HG03097 (cell line): ENCODE data around the gene ZNF513.

ENCODE experiments used
- ATAC-seq: cut with Tn5 transposase; IDR thresholded peaks from one replicate; pipeline ENCODE4 v1.9.1; 2021; ENCODE audit not compliant: unreplicated experiment, low FRiP score

The ZNF513 gene

DNA sequence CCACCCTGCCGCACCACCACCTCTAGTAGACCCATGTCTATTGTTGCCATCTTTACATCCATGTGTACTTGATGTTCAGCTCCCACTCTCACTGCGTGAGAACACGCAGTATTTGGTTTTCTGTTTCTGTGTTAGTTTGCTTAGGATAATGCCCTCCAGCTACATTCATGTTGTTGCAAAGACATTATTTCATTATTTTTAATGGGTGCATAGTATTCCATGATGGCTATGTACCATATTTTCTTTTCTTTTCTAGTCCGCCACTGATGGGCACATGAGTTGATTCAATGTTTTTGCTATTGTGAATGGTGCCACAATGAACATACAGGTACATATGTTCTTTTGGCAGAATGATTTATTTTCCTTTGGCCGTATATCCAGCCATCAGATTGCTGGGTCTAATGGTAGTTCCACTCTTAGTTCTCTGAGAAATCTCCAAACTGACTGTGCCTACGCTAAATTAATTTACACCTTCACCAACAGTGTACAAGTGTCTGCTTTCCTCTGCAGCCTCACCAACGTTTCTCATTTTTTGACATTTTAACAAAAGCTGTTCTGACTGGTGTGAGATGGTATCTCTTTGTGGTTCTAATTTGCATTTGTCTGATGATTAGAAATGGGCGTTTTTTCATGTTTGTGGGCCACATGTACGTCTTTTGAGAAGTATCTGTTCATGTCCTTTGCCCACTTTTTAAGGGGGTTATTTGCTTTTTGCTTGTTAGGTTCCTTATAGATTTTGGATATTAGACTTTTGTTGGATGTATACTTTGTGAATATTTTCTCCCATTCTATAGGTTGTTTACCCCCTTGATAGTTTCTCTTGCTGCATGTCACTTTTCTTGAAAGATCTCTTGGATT is 10.5 kb upstream of the ZNF513 start:
- ATAC-seq = no peak

DNA sequence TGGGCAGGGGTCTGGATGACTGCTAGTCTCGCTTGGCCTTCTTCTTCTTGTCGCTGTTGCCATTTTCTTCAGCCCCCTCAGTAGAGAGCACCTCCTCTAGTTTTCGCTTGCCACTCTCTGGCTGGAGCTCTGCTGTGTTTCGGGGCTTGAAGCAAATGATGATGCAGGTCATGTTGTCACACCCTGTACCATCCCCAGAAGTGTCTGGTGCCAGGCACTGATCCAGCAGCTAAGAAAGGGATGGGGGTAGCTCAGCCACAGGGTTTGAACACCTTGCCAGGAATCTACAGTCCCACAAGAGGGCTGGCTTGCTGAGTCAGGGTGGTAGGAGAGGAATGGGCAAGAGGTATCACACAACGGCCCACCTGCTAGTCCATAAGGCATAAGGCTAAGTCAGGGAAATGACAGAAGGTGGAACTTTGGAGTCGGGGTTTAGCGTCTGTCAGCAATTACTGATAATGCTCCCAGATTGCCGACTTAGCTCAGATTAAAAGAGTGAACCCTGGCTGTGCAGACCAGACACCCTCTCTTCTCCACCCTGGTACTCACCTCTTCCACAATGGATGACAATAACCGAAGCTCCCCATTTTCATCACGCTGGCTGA is 1.1 kb upstream of the ZNF513 start:
- ATAC-seq = no peak

DNA sequence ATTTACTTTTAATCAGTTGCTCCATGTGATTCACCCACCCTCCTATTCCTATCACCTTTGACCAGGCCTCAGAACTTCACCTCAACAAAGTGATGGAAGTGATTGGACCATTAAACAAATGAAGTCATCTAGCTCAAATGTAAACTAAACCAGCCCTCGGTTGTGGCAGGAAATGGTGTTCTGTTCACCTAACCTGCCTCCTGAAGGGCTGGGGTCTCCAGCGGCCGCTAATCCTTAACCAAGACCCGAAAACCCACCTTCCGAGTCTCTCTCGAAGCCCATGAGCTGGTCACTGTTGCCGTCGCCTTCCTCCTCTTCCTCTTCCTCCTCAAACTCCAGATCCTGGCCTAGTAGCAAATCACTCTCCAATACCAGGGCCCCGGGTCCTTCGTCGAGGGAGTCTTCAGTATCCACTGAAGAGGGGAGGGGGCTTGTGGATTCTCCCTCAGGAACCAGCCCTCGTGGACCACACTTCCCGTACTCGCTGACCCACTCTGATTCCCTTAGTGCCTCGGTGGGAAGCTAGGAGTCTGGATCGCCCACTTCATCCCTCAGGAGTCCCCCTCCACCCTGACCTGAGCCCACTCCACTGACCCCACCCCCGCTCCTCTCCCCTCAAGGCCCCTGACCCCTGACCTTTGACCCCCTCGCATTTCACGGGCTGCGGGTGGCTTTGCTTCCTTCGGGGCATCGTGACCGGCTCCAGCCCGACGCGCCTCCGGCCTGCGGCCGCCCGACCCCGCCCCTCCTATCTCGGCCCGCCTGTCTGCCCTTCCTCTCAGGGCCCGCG is 503 bp downstream of the ZNF513 start:
- peak; percentile 29 for ATAC-seq

DNA sequence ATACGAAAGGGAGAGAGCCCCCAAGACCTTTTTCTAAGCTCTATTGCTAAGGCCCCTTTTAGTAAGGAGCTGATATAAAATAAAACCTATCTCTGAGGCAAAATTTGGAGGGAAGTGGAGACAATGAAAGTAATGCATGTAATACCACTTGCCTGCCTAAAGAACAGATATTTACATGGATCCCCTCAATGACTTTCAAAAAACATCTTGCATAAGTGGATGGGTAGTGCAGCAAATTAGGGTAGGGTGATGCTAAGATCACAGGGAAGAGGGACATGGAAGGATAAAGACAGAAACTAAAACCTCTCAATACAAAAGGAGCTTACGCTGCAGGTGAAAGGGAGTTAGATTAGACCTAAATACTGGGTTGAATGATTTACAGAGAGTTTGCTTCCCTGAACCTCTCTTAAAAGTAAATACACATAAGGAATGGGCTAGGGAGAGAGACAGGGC is 1.1 kb downstream of the ZNF513 start:
- no peak for ATAC-seq

DNA sequence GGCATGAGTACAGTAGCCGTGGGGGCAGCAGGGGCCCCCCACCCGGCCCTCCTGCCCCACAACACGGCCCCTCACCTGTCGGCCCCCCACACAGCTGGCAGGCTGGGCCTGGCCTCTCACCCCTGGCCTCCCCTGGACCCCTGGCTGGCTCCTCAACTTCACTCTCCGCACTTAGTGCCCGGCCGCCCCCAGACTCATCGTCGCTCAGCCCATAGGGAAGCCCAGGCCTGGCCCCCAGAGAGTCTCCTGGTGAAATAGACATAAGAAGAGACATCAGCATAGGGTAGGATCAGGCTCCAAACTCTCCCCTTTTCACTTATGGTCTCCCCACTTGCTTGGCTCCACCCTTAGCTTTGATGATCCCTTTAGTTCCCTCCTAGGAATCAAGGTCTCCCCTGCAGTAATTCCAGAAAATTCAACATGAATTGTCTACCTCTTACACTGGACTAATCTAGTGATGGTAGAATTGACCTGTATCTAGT is 1.7 kb downstream of the ZNF513 start:
- ATAC-seq = no peak

DNA sequence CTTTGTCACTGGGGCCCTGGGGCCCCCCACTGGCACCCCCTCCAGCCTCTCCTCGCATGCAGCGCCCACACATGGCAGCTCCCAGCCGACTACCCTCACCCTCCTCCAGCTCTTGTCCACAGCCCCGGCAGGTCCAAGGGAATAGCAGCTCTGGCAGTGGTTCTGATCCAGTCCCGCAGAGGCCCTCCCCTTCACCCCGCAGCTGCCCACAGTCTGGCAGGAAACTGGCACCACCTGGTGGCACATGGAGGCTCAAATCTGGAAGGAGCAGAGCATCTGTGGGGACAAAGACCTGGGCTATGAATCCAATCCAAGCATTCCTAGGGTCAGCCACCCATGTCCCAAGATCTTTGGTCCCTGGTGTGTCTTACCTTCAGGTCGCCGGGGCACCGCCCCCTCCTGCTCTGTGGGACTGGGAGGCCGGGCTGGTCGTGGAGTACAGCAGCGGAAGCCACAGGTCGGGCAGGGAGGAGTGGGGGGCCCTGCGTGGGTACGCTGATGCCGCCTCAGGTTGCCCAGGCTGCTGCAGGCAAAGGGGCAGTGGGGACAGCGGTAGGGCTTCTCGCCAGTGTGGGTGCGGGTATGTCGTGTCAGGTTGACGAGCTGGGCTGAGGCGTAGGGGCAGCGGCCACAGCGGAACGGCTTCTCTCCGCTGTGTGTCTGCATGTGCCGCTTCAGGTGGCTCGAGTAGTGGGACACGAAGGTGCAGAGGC is 2.3 kb downstream of the ZNF513 start:
- ATAC-seq = no peak

DNA sequence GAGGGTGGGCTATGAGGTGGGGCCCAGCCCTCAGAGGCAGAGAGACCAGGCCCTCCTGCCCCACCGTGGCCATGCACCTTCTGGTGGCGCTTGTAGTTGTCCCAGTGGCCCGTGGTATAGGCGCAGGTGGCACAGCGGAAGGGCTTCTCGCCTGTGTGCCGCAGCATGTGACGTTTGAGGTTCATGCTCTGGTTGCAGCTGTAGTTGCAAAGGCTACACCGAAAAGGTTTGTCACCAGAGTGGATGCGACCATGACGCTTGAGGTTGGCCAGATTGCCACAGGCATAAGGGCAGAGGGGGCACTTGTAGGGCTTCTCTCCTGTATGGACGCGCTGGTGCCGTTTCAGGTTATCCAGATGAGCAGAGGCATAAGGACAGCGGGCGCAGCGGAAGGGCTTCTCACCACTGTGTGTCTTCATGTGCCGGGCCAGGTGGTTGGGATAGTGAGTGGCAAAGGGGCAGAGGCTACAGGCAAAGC is 2.9 kb downstream of the ZNF513 start:
- ATAC-seq = no peak

DNA sequence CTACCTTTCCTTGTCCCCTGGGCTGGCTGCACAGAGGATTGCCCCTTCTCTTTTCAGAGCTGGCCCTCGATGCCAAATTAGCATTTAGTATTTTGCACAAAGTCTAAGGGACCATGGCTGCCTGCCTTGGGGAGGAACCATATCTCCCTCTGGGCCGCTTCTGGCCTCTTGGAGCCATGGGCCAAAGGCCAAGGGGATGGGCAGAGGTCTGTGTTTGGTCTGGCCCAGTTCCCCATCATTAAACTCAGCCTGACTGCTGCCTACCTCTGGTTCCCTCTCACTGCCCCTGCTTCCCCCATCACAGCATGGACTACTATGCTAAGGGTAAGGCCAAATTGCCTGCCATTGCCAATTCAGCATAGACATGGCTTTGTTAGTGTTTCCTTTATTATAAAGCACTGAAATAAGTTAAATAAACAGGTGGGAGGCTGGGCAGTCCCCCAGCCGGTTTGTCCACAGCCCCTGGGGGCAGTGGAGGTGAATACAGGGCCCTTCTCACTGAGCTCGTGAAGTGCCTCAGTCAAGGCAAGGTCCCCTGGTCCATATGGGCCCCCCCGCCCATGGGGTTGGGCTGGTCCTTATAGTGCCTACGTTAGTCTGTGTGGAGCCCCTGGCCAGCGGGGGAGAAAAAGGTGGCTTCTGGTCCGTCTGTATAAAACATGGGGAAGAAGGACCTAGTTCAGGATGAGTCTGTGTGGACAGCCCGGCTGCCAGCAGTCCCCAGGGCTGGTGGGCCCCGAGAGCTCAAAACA is 3.5 kb downstream of the ZNF513 start:
- no peak for ATAC-seq

DNA sequence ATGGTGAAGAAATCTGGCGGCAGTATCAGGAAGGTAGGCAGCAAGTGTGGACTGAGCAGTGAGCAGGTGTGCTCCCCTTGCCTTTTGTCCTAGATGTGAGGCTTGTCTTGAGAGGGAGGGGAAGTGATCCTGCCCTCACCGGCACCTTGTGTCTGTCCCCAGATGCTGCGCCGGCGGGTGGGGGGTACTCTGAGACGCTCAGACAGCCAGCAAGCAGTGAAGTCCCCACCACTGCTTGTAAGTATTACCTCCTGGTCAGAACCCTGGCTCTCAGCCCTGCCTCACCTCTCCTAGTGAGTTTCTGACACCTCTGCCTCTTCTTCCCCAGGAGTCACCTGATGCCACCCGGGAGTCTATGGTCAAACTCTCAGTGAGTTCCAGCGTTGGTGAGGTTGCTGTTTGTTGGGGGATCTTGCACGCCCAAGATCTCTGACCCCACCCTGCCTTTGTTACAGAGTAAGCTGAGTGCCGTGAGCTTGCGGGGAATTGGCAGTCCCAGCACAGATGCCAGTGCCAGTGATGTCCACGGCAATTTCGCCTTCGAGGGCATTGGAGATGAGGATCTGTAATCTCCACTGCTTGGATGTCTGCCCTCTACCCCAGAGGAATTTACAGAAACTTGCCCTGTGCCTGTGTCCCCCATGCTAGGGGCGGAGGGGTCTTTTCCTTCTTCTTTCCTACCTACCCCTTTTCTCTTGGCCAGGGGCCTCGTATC is 4.2 kb downstream of the ZNF513 start:
- ATAC-seq = no peak

DNA sequence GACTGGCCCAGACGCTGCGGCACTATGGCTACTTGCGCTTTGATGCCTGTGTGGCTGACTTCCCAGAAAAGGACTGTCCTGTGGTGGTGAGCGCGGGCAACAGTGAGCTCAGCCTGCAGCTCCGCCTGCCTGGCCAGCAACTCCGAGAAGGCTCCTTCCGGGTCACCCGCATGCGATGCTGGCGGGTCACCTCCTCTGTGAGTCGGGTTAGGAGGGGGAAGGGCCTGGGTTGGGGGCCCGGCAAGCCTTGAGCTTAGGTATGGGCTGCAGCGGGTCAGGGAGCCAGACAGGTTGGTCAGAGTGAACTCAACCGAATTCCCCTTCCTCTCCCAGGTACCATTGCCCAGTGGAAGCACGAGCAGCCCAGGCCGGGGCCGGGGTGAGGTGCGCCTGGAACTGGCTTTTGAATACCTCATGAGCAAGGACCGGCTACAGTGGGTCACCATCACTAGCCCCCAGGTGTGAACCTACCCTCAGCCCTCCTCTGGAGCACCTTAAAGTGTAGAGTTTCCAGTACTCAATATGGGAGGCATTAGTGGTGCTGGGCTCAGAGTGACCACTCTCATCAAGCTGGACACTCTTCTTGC is 4.9 kb downstream of the ZNF513 start:
- ATAC-seq = no peak

DNA sequence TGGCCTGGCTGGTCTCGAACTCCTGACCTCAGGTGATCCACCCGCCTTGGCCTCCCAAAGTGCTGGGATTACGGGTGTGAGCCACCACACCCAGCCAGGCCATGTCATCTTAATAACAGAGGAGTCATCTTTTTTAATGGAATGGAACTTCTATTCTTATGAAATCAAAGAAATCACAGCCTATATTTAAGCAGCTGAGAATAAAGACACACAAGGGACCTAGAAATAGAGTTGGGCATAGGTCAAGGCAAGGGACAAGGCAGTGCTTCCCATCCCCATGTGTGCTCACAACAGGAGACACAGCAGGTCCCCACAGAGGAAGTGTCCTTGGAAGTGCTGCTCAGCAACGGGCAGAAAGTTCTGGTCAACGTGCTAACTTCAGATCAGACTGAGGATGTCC is 7.0 kb downstream of the ZNF513 start:
- no peak for ATAC-seq

DNA sequence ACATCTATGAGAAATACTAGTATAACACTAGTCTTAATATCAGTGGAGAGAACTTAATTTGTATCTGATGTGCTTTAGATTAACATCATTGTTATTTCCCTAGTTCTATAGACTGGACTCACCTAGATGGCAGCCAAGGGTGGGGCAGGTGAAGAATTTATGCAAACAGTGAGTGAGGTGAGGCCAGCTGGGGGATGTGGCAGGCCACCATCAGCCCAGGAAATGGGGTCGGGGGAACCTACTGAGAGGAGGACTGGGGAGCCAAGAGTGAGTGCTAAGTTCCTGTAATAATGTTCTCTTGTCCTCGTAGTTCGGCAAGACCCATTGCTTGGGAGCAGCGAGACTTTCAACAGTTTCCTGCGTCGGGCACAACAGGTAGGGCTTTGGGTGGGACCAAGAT is 7.6 kb downstream of the ZNF513 start:
- ATAC-seq = no peak

DNA sequence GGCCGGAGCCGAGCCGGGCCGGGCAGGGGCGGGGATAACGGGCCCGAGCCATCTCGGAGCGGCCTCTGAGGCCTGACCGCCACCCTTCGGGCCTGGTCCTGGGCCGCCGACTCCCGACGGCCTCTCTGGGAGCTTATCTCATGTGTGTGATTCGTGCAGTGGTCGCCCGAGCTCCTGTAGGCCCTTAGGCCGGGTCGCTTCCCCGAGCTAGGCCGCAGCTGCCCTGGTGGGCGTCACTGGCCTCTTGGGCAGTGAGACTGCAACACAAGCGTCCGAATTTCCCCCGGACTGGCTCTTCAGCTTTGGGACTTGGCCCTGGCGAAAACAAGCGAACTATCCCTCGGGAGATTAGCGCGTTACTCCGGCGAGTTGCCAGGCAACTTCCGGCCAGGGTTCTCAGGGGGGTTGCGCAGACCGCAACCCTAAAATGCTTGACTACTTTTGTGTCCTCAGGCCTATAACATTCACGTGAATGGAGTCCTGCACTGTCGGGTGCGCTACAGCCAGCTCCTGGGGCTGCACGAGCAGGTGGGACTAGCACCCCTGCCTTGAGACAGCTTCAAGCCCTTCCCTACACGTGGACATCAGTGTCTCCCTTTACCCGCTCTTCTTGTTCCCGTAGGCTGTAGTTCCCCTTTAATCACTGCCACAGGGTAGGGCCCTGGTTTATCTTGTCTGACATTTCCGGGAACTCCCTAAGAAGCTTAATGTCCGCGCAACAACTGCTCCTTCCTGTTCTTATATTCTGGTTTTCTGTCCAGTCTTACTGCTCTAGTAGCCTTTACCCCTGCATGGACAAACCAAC is 9.5 kb downstream of the ZNF513 start:
- ATAC-seq = peak; percentile 24

DNA sequence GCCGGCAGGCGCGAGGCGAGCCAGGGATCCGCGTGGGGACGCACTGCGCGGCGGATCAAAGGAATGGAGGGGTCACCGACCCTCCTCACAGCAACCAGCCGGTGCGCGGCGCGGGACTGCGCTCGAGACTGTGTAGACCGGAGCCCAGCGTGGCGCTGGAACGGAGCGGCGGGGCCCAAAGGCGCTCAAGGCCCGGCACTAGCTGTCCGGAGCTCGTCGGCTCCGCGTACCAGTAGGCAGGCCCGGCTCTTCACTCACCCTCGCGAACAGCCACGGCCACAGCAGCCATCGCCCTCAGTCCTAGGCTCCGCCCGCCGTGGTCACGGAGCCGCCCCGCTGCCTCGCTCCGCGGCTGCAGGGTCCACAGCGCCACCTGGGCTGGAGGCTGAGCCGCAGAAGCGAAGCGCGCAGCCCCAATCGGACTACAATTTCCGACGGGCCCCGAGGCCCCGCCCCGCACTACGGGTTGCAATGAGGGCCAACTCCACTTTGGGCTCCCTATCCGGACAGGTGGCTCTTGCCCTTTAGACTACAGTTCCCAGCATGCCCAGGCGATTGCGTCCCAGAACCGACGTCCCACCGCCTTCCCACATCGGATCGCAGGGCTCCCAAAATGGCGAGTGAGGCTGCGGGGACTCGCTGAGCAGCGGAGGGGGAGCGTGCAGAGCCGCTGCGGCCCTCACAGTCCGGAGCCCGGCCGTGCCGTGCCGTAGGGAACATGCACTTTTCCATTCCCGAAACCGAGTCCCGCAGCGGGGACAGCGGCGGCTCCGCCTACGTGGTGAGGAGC is 10.3 kb downstream of the ZNF513 start, which contains the start of the genes EIF2B4 and SNX17:
Gene EIF2B4 (minus strand): TSS at position 313 of the 790 bp plus-strand sequence. CDS start 24 bp downstream, at position 289.
Gene SNX17 (plus strand): TSS at position 591 of the 790 bp plus-strand sequence. CDS start 128 bp downstream, at position 719.
- peak; percentile 80 for ATAC-seq

DNA sequence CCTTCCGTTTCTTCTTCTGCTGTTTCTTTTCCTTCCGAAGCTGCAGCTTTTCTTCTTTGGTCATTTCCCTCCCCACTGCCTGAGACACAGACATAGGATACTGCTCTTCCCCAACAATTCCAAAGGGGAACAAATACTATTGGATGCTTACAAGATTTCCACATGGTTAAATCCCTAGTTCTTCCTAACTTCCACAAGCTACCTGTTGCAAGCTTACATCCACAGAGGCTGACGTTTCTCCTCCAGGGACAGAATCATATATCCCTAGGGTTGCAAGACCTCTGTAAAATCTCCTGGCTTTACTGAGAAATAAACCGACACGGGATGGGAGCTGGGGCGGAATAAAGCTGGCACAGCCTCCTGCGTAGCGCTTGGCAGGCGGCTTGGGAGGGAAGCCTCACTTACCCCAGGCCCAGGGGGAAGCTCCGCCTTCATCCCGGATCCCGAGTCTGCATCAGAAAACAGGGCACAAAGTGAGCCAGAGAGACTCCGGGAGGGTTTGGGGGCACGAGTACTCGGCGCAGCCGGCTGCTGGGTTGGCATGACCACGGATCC is 11.0 kb downstream of the ZNF513 start:
- ATAC-seq = no peak

DNA sequence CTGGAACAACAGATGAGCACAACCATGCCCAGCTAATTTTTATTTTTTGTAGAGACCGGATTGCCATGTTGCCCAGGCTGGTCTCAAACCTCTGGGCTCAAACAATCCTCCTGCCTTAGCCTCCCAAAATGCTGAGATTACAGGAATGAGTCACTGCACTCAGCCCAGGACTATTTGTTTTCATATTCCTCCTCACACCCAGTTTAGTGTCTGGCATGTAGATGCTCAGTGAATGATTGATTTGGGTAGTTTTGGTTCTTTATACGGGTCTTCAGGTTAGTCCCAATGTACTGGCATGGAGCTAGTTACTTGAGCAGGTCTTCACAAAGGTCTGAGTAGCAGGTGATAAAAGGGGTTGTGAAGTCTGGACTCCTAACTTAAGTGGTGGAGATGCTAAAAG is 16.6 kb downstream of the ZNF513 start:
- no peak for ATAC-seq
